Endothelial cell of umbilical vein (primary cell): ENCODE measurements around the gene SECISBP2.

Experiments used
- EZH2 ChIP-seq: IDR thresholded peaks from 2 replicates; pipeline ENCODE4 v1.6.1; 2012; ENCODE audit warnings: borderline replicate concordance, low read depth, mild to moderate bottlenecking, moderate library complexity, low read length, inconsistent platforms; ENCODE audit not compliant: severe bottlenecking
- JUN ChIP-seq: IDR thresholded peaks from 2 replicates; pipeline ENCODE4 v1.6.1; 2011; ENCODE audit warnings: borderline replicate concordance, low read depth; ENCODE audit not compliant: insufficient read length, insufficient read depth
- MYC ChIP-seq: IDR thresholded peaks from one replicate; pipeline ENCODE4 v1.6.1; 2011; ENCODE audit warnings: mild to moderate bottlenecking, low read depth, low read length
- POLR2A ChIP-seq: IDR thresholded peaks from 2 replicates; pipeline ENCODE4 v1.6.1; 2012; ENCODE audit warnings: low read depth, mild to moderate bottlenecking, control low read depth, low read length
- POLR2AphosphoS5 ChIP-seq: IDR thresholded peaks from 2 replicates; pipeline ENCODE4 v1.6.1; 2012; ENCODE audit warnings: low read depth, mild to moderate bottlenecking, control low read depth, low read length, moderate library complexity; ENCODE audit not compliant: insufficient read depth
- TF ChIP-seq, protein P1 (sequence below), 2 donors: IDR thresholded peaks; 1 replicate in 1 of 2; 2 replicates in 1 of 2; pipeline ENCODE4 v1.5.1; 2011; ENCODE audit warnings: low read length in 2 of 2, mild to moderate bottlenecking in 2 of 2, moderate library complexity in 2 of 2, control low read depth in 1 of 2, inconsistent platforms in 1 of 2, low read depth in 1 of 2; ENCODE audit not compliant: insufficient read depth in 1 of 2; ENCODE audit errors: extremely low read depth in 1 of 2

DNA sequence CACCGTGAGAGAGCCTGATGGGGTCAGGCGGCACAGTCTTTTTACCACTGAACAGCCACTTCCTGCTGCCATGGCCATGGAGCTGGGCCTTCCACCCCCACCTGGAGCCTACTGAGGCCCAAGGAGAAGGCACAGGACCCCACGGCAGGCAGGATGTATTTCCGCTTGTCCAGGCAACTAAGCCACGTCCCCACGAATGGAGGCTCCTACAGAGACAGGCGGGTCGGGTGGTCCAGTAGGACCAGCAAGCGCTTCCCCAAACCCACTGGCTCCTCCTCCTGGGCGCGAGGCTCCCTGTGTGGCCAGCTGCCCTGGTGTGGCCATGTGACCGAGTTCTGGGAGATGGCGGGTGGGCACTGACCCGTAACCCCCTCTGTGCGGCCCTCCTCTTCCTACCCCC, 66.5 kb downstream of the SECISBP2 start:
- TF ChIP-seq EZH2 (no peak), MYC (no peak), POLR2A (no peak), JUN (no peak), POLR2AphosphoS5 (no peak)
- TF ChIP-seq, protein P1, sequence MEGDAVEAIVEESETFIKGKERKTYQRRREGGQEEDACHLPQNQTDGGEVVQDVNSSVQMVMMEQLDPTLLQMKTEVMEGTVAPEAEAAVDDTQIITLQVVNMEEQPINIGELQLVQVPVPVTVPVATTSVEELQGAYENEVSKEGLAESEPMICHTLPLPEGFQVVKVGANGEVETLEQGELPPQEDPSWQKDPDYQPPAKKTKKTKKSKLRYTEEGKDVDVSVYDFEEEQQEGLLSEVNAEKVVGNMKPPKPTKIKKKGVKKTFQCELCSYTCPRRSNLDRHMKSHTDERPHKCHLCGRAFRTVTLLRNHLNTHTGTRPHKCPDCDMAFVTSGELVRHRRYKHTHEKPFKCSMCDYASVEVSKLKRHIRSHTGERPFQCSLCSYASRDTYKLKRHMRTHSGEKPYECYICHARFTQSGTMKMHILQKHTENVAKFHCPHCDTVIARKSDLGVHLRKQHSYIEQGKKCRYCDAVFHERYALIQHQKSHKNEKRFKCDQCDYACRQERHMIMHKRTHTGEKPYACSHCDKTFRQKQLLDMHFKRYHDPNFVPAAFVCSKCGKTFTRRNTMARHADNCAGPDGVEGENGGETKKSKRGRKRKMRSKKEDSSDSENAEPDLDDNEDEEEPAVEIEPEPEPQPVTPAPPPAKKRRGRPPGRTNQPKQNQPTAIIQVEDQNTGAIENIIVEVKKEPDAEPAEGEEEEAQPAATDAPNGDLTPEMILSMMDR (IDR thresholded peaks at IDR 0.05; ENCODE audit: extremely low read depth in 1 of 2, insufficient read depth in 1 of 2, low read depth in 1 of 2, low read length in 2 of 2): no peak
